SK-N-SH treated with all-trans-retinoic acid at 6 μM for 48 hours (cell line): ENCODE measurements around the gene BATF2.

Experiments used
- ESRRG ChIP-seq: fragments of 250-450 bp; sonication (Bioruptor Pico); IDR thresholded peaks from 2 replicates; pipeline ENCODE4 v1.6.1; 2021; ENCODE audit warnings: mild to moderate bottlenecking
- ISL1 ChIP-seq: fragments of 250-450 bp; sonication (Bioruptor Pico); IDR thresholded peaks from 2 replicates; pipeline ENCODE4 v2.1.2; 2022; ENCODE audit warnings: mild to moderate bottlenecking, moderate library complexity
- RARB ChIP-seq: fragments of 250-450 bp; sonication (Bioruptor Pico); IDR thresholded peaks from 2 replicates; pipeline ENCODE4 v1.8.0; 2021; ENCODE audit warnings: mild to moderate bottlenecking, moderate library complexity
- TCF4 ChIP-seq: fragments of 250-450 bp; sonication (Bioruptor Pico); IDR thresholded peaks from 2 replicates; pipeline ENCODE4 v1.8.0; 2021; ENCODE audit warnings: mild to moderate bottlenecking, moderate library complexity, borderline replicate concordance
- TOX ChIP-seq: fragments of 250-450 bp; sonication (Bioruptor Pico); IDR thresholded peaks from 2 replicates; pipeline ENCODE4 v1.8.0; 2021; ENCODE audit warnings: mild to moderate bottlenecking, moderate library complexity, borderline replicate concordance
- ZC3H10 ChIP-seq: fragments of 250-450 bp; sonication (Bioruptor Pico); IDR thresholded peaks from 2 replicates; pipeline ENCODE4 v1.5.1; 2021; ENCODE audit warnings: mild to moderate bottlenecking, moderate library complexity
- ZFP3 ChIP-seq: fragments of 250-450 bp; sonication (Bioruptor Pico); IDR thresholded peaks from 2 replicates; pipeline ENCODE4 v1.5.0; 2020; ENCODE audit warnings: mild to moderate bottlenecking, moderate library complexity
- ZFP30 ChIP-seq: fragments of 450-650 bp; formaldehyde crosslinking; IDR thresholded peaks from 2 replicates; pipeline ENCODE4 v1.5.0; 2022; ENCODE audit warnings: mild to moderate bottlenecking, moderate library complexity
- TF ChIP-seq, protein P1 (sequence below): fragments of 250-450 bp; sonication (Bioruptor Pico); IDR thresholded peaks from 2 replicates; pipeline ENCODE4 v1.5.1; 2020; ENCODE audit warnings: low read depth, mild to moderate bottlenecking, moderate library complexity

DNA sequence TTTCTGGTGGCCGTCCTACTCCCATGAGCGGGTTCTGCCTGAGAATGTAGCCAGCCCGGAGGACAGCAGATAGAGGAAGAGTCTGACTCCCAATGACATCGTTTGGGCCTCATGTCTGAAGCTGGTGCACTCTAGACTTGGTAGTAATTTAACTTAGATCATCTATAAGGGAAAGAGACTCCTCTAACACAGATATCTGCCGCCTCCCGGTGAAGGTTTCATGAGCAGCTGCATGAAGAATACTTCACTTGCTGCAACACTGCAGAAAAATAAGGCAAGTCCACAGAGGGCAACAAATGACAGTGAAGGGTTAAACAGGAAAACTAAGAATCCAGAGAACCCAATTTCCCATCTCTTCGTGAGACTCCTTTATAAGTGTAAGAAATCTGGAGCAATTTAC lies 11.2 kb upstream of the BATF2 start:
- TF ChIP-seq ZFP3: no peak
- no peak for TF ChIP-seq ZC3H10 (CRISPR knock-in tag)
- TF ChIP-seq, protein P1, sequence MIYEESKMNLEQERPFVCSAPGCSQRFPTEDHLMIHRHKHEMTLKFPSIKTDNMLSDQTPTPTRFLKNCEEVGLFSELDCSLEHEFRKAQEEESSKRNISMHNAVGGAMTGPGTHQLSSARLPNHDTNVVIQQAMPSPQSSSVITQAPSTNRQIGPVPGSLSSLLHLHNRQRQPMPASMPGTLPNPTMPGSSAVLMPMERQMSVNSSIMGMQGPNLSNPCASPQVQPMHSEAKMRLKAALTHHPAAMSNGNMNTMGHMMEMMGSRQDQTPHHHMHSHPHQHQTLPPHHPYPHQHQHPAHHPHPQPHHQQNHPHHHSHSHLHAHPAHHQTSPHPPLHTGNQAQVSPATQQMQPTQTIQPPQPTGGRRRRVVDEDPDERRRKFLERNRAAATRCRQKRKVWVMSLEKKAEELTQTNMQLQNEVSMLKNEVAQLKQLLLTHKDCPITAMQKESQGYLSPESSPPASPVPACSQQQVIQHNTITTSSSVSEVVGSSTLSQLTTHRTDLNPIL: no peak
- no peak for TF ChIP-seq ISL1 (CRISPR knock-in tag)
- no peak for TF ChIP-seq TOX (CRISPR knock-in tag)
- no peak for TF ChIP-seq TCF4 (CRISPR knock-in tag)
- no peak for TF ChIP-seq ESRRG (CRISPR knock-in tag)
- no peak for TF ChIP-seq RARB (CRISPR knock-in tag)
- no peak for TF ChIP-seq ZFP30 (CRISPR knock-in tag)
